DOHH2 (cell line): Measurements from ENCODE around the gene EML6.

ENCODE experiments used
- H3F3A ChIP-seq: fragments of 200-600 bp; sonication (generic), shearing (Covaris generic); 2 replicates; pipeline ENCODE4 v1.6.0; 2016; ENCODE audit warnings: antibody characterized with exemption, mild to moderate bottlenecking; ENCODE audit not compliant: control insufficient read depth, insufficient read depth
- H3K27ac ChIP-seq: fragments of 200-600 bp; sonication (generic); 2 replicates; pipeline ENCODE4 v1.5.1; 2014; ENCODE audit warnings: low read depth, mild to moderate bottlenecking, low read length, moderate library complexity
- H3K27me3 ChIP-seq: fragments of 200-600 bp; sonication (generic); 2 replicates; pipeline ENCODE4 v1.6.1; 2014; ENCODE audit warnings: mild to moderate bottlenecking, low read length, mixed read lengths; ENCODE audit not compliant: control insufficient read depth
- H3K36me3 ChIP-seq: fragments of 200-600 bp; sonication (generic); 2 replicates; pipeline ENCODE4 v1.6.1; 2014; ENCODE audit warnings: mild to moderate bottlenecking, low read length, moderate library complexity, mixed read lengths; ENCODE audit not compliant: control insufficient read depth
- H3K4me1 ChIP-seq: fragments of 200-600 bp; sonication (generic); 2 replicates; pipeline ENCODE4 v1.6.1; 2014; ENCODE audit warnings: mild to moderate bottlenecking, low read length, mixed read lengths; ENCODE audit not compliant: control insufficient read depth
- H3K4me2 ChIP-seq: fragments of 200-600 bp; sonication (generic); 2 replicates; pipeline ENCODE4 v1.6.0; 2014; ENCODE audit warnings: mild to moderate bottlenecking, low read length, moderate library complexity
- H3K4me3 ChIP-seq: fragments of 200-600 bp; sonication (generic); 2 replicates; pipeline ENCODE4 v1.5.1; 2014; ENCODE audit warnings: mild to moderate bottlenecking, low read length, mixed read lengths
- H3K79me2 ChIP-seq: fragments of 200-600 bp; sonication (generic); 2 replicates; pipeline ENCODE4 v1.6.1; 2014; ENCODE audit warnings: mild to moderate bottlenecking, low read length, mixed read lengths; ENCODE audit not compliant: control insufficient read depth
- H3K9me2 ChIP-seq: fragments of 200-600 bp; sonication (generic); replicated peaks from 2 replicates; pipeline ENCODE4 v1.6.1; 2014; ENCODE audit warnings: mild to moderate bottlenecking, low read length, mixed read lengths; ENCODE audit not compliant: control insufficient read depth
- H3K9me3 ChIP-seq: fragments of 200-600 bp; sonication (generic); 2 replicates; pipeline ENCODE4 v1.6.1; 2014; ENCODE audit warnings: antibody characterized with exemption, low read length, mixed read lengths; ENCODE audit not compliant: control insufficient read depth, insufficient read depth
- H4K20me1 ChIP-seq: fragments of 200-600 bp; sonication (generic); 2 replicates; pipeline ENCODE4 v1.6.0; 2014; ENCODE audit warnings: low read depth, mild to moderate bottlenecking, antibody characterized with exemption, low read length, moderate library complexity; ENCODE audit not compliant: control insufficient read depth, insufficient read depth
- EZH2phosphoT487 ChIP-seq: fragments of 200-600 bp; sonication (generic); IDR thresholded peaks from 2 replicates; pipeline ENCODE4 v1.6.1; 2017; ENCODE audit warnings: borderline replicate concordance, mild to moderate bottlenecking, antibody characterized with exemption, low read length, moderate library complexity, mixed read lengths
- TF ChIP-seq, protein P1 (sequence below): fragments of 200-600 bp; sonication (generic); IDR thresholded peaks from one replicate; pipeline ENCODE4 v1.5.1; 2014; ENCODE audit warnings: antibody characterized with exemption, mild to moderate bottlenecking, low read depth, low read length; ENCODE audit not compliant: poor library complexity, severe bottlenecking

Gene EML6

DNA sequence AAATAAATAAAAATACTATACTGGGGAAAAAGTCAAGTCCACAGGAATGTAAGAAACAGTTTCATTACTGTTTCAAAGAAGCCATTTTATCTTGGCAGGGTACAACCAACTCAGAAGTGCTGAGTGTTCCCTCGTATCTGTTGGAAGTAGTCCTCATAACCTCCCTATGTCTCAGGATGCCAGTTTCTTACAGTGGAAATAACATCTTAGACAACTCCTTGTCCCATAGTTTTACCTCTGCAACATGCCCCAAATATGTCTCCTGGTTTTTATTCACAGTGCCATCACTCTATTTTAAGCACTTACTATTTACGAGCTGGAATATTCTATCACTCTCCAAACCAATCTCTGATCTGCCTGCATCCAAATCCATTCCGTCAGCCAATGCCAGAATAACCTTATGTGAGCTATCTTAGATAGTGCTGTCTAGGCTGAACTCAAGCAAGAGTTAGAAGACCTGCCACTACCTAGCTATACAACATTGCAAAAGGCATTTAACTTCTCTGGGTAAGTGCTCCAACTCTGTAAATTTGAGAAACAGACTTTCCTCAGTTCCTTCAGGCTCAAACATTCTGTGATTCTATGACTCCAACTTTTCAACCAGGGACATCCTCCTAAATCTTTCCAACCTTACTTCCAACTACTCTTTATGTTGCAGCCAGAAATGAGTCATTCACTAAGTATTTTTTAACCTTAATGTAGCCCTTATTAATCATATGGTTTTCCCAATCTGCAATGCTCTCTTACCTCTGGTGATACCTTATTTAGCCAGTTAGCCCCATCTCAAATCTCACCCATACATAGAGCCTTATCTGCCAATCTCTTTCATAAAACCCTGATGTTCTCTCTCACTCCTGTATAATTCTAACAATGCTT lies 260.1 kb downstream of the EML6 start:
- TF ChIP-seq, protein P1, sequence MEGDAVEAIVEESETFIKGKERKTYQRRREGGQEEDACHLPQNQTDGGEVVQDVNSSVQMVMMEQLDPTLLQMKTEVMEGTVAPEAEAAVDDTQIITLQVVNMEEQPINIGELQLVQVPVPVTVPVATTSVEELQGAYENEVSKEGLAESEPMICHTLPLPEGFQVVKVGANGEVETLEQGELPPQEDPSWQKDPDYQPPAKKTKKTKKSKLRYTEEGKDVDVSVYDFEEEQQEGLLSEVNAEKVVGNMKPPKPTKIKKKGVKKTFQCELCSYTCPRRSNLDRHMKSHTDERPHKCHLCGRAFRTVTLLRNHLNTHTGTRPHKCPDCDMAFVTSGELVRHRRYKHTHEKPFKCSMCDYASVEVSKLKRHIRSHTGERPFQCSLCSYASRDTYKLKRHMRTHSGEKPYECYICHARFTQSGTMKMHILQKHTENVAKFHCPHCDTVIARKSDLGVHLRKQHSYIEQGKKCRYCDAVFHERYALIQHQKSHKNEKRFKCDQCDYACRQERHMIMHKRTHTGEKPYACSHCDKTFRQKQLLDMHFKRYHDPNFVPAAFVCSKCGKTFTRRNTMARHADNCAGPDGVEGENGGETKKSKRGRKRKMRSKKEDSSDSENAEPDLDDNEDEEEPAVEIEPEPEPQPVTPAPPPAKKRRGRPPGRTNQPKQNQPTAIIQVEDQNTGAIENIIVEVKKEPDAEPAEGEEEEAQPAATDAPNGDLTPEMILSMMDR, result no peak
- no peak for TF ChIP-seq EZH2phosphoT487
- Histone ChIP-seq H3K9me2 (no peaks in the 10 kb centered on the region), H3K27me3 (no peaks in the 10 kb centered on the region), H3K4me1 (peaks cover 2% of the 10 kb centered on the region; the same call in 1 of the 2 replicates), H3K36me3 (peaks cover 41% of the 10 kb centered on the region), H3F3A (0 out of 2 replicates have a peak, but pooled peaks cover 2% of the 10 kb centered on the region), H3K4me3 (no peak overlapping the region), H3K4me2 (no peak overlapping the region), H3K9me3 (no peaks in the 10 kb centered on the region), H3K27ac (no peak overlapping the region), H3K79me2 (peaks cover 20% of the 10 kb centered on the region), H4K20me1 (no peaks in the 10 kb centered on the region)

DNA sequence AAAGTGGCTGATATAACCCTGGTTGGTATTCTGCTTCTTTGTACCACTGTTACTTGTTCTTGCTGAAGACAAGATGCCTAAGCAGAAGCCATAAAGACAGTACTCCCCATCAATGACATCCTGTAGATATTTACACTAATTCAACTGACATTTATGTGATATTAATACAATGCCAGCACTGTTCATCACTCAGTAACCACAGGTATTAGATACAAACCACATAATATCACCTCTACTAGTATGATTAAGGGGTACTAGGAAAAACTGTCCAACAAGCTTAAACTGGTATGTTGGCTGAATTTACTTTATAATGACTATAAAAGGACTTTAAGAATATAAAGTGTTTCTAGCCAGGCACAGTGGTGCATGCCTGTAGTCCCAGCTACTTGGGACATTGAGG lies 261.0 kb downstream of the EML6 start:
- Histone ChIP-seq H3K27me3 (no peaks in the 10 kb centered on the region), H3F3A (0 out of 2 replicates have a peak, but pooled peaks cover 2% of the 10 kb centered on the region), H3K4me1 (peaks cover 10% of the 10 kb centered on the region), H3K79me2 (peaks cover 29% of the 10 kb centered on the region), H3K9me2 (no peaks in the 10 kb centered on the region), H3K9me3 (no peaks in the 10 kb centered on the region), H4K20me1 (no peaks in the 10 kb centered on the region), H3K27ac (no peak overlapping the region), H3K4me2 (no peak overlapping the region), H3K4me3 (no peak overlapping the region), H3K36me3 (peaks cover 41% of the 10 kb centered on the region)
- TF ChIP-seq, protein P1, result no peak
- TF ChIP-seq EZH2phosphoT487, result no peak

GRCh38 chr2:54986264-54986663 lies 262.8 kb downstream of the EML6 start:
- no peaks in the 10 kb centered on the region for H4K20me1 ChIP-seq

More at GRCh38 chr2:54986264-54986663, 262.8 kb downstream of the EML6 start:
- H3F3A ChIP-seq, result 0 out of 2 replicates have a peak, but pooled peaks cover under 1% of the 10 kb centered on the region
- no peak overlapping the region for H3K4me2 ChIP-seq
- no peaks in the 10 kb centered on the region for H3K9me2 ChIP-seq
- H3K27ac ChIP-seq, result no peak overlapping the region
- peaks cover 31% of the 10 kb centered on the region for H3K36me3 ChIP-seq
- H3K27me3 ChIP-seq, result no peaks in the 10 kb centered on the region
- H3K9me3 ChIP-seq, result no peaks in the 10 kb centered on the region
- TF ChIP-seq EZH2phosphoT487, result no peak
- TF ChIP-seq, protein P1, result no peak
- peaks cover 10% of the 10 kb centered on the region for H3K4me1 ChIP-seq
- H3K79me2 ChIP-seq, result peaks cover 40% of the 10 kb centered on the region
- no peak overlapping the region for H3K4me3 ChIP-seq
